GM21360 (cell line): Measurements from ENCODE around the gene KLHL4.
"Not testable (repeated sequence)": the region's sequence is repeated elsewhere in the genome, so short reads cannot be mapped to it uniquely, and the experiment has no call there.

ENCODE experiments used
- ATAC-seq: cut with Tn5 transposase; IDR thresholded peaks from one replicate; pipeline ENCODE4 v1.9.1; 2021; ENCODE audit warnings: mild to moderate bottlenecking, moderate library complexity; ENCODE audit not compliant: unreplicated experiment

The KLHL4 gene

GRCh38 chrX:87517571-87518141 lies at the start of gene KLHL4:
Gene KLHL4 (plus strand): TSS chrX:87517802. CDS start chrX:87517894, 92 bp downstream.
- ATAC-seq, result no peak

GRCh38 chrX:87468941-87469340 lies 48.7 kb upstream of the KLHL4 start:
- no peak for ATAC-seq

- ATAC-seq, result no peak
Measured at GRCh38 chrX:87475793-87476192, 41.8 kb upstream of the KLHL4 start.

- ATAC-seq, result not testable (repeated sequence)
Measured at GRCh38 chrX:87478703-87479102, 38.9 kb upstream of the KLHL4 start.

- ATAC-seq, result no peak
Measured at GRCh38 chrX:87489071-87489470, 28.5 kb upstream of the KLHL4 start.

GRCh38 chrX:87515836-87516235 lies 1.8 kb upstream of the KLHL4 start:
- no peak for ATAC-seq

- no peak for ATAC-seq
Measured at GRCh38 chrX:87516717-87517121, 883 bp upstream of the KLHL4 start.

- ATAC-seq, result no peak
Measured at GRCh38 chrX:87518504-87518903, 902 bp downstream of the KLHL4 start.

GRCh38 chrX:87525771-87526229 lies 8.2 kb downstream of the KLHL4 start:
- no peak for ATAC-seq

GRCh38 chrX:87526281-87526680 lies 8.7 kb downstream of the KLHL4 start:
- no peak for ATAC-seq

GRCh38 chrX:87528487-87528886 lies 10.9 kb downstream of the KLHL4 start:
- ATAC-seq, result no peak

- ATAC-seq, result no peak
Measured at GRCh38 chrX:87571964-87572363, 54.4 kb downstream of the KLHL4 start.

- ATAC-seq, result no peak
Measured at GRCh38 chrX:87572901-87573300, 55.3 kb downstream of the KLHL4 start.

- no peak for ATAC-seq
Measured at GRCh38 chrX:87578978-87579377, 61.4 kb downstream of the KLHL4 start.

GRCh38 chrX:87580862-87581261 lies 63.3 kb downstream of the KLHL4 start:
- ATAC-seq, result no peak

- no peak for ATAC-seq
Measured at GRCh38 chrX:87582453-87582852, 64.9 kb downstream of the KLHL4 start.

- ATAC-seq, result no peak
Measured at GRCh38 chrX:87583679-87584078, 66.1 kb downstream of the KLHL4 start.

- ATAC-seq, result no peak
Measured at GRCh38 chrX:87616371-87616770, 98.8 kb downstream of the KLHL4 start.

- ATAC-seq, result no peak
Measured at GRCh38 chrX:87621697-87622096, 104.1 kb downstream of the KLHL4 start.

- ATAC-seq, result no peak
Measured at GRCh38 chrX:87626996-87627395, 109.4 kb downstream of the KLHL4 start.

GRCh38 chrX:87634361-87634760 lies 116.8 kb downstream of the KLHL4 start:
- no peak for ATAC-seq

- ATAC-seq, result no peak
Measured at GRCh38 chrX:87636533-87636932, 118.9 kb downstream of the KLHL4 start.

- not testable (repeated sequence) for ATAC-seq
Measured at GRCh38 chrX:87641439-87641838, 123.8 kb downstream of the KLHL4 start.
